SK-N-MC (cell line): ENCODE results near the gene DEK.

ENCODE experiments used
- EZH2 ChIP-seq: fragments of 200-600 bp; sonication (generic); IDR thresholded peaks from one replicate; pipeline ENCODE4 v1.6.1; 2017; ENCODE audit warnings: antibody characterized with exemption
- POLR2AphosphoS5 ChIP-seq: IDR thresholded peaks from 2 replicates; pipeline ENCODE4 v1.6.1; 2012; ENCODE audit warnings: mild to moderate bottlenecking, low read depth, low read length, borderline replicate concordance

GRCh38 chr6:18268066-18268465, 3.7 kb upstream of the DEK start:
- TF ChIP-seq EZH2 = no peak
- no peak for TF ChIP-seq POLR2AphosphoS5
